Activated CD4-positive, alpha-beta T cell treated with anti-CD3 and anti-CD28 coated beads, Interleukin-2, amount 50 U/mL, for 1 hour (primary cell): Measurements from ENCODE around the gene IFI44L.

ENCODE experiments used
- DNase-seq: peaks from one replicate; pipeline ENCODE4 v3.0.0-alpha.2; 2020

Gene IFI44L

DNA sequence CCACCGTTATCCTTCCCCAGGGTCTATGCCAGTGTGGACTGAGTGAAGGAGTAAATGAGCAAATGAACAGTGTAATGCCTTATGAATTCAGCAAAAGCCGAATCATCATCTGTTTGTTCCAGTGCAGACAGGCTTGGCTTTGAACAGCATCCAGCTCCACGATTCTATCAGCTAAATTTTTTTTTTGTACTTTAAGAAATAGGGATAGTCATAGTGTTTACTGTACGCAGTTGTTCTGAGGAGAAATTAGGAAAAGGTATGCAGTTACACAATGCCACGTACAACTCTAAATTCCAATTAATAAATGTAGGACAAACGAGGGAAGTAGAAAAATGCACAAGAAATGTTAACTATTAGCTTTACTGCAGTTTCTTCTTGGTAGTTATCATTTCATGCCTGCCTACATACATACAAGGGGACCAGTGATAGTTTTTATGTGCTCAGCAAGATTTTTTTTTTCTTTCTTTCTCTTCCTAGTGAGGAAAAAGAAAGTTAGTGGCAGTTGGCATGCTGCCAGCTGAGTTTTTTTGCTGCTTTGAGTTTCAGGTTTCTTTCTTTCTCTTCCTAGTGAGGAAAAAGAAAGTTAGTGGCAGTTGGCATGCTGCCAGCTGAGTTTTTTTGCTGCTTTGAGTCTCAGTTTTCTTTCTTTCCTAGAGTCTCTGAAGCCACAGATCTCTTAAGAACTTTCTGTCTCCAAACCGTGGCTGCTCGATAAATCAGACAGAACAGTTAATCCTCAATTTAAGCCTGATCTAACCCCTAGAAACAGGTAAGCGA is at the start of gene IFI44L:
Gene IFI44L (plus strand): TSS at position 646 of the 777 bp plus-strand sequence. CDS start 7,468 bp downstream, outside the sequence.
- DNase-seq = peak; percentile 55

DNA sequence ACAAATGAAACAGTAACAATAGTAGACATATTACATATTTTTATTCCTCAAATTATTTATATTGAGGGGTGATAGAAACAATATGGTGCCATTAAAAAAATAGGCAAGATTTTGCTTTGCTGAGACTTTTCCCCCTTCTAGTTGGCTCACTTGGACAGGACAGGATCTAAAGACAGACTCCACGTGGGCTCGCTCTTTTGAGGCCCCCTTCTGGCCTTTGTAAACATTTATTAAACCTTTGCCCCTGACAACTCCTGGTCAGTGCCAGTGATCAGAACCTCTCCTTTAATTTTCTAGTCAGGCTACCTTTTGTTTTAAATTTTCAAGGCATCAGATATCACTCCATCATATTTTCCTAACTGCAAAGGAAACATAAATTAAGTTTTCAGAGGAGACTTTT is 49.7 kb upstream of the IFI44L start:
- no peak for DNase-seq

DNA sequence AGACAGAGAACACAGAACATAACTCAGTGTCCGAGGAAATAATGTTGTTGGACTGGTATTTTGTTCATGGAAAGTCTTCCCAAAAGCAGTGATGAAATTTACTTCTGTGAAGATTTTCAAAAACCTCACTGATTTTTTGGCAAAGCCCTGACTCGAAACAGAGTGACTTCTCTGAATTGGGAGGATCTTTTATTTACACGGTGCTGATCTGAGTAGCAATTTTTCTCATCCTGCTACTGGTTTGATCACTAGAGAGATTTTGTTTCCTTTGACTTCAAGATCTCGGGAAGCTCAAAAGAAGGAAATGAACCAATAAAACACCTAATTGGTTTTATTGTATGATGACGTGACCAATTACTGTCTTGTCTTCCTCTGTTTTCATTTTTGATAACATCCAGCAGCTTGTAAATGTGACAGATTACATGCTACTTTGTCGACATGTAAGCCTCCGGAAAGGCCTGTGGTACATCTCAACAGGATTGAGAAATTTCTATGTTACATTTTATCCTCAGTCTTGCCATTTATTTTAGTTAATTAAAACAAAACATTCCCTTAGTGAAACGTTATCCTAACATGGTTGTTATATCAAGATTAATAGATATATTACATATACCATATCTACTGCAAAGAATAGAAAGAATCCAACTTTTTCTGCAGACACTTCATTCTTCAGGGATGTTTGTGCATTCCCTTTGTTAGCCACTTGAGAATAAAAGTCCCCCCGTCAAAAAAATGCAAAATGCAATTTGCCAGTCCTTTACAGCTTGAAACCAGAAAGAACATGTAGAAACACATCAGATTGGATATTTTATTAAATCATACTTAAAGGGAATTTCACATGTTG is 42.8 kb upstream of the IFI44L start:
- no peak for DNase-seq

DNA sequence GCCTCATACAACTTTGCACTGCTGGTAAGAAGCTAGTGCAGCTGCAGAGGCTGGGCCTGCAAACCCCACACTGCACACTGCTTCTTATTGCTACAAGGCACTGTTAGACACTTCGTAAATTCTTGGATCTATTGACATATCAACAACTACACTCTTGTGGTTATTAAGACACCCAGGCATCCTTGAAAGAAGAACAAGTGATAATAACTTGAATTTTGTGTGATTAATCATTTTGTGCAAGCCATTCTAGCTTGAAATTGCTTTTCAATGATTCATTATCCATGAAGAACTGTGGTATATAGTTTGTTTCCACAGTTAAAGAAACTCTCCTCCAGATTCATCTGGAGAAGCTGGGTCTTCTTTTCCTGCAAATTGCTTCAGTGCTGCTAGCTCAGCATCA is 33.7 kb upstream of the IFI44L start:
- no peak for DNase-seq

DNA sequence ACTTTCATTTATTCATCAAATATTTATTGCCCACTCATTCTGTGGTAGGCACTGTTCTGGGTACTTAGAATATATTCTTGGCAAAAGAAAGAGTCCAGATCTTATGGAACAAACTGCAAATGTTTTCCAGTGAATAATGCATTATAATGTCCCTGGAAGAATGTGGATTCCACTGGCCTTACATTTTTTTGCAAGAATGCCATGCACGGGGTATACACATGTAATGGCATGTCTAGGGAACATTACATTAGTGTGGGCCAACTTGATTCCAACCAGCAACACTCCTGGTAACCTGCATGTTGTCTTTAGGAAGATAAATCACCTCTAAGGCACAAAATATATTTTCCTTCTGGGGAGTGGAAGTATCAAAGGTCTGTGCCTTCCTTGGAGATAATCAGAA is 33.0 kb upstream of the IFI44L start:
- no peak for DNase-seq

DNA sequence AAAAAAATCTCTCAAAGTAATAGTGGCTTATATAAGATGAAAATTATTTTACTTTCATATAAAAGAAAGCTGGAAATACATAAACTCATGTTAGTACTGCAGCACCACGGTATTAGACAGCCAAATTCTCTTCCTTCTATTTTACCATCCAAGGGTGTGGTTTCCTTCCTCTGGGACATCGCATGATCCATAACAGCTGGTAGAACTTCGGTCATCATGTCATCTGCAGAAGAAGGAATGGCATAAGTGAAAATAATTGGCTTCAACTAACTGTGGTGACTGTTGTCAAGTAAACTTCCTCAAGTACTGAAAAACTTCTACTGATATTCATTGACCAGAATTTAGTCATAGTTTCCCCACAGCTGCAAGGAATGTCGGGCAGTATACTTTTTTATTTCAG is 28.3 kb upstream of the IFI44L start:
- DNase-seq = no peak

DNA sequence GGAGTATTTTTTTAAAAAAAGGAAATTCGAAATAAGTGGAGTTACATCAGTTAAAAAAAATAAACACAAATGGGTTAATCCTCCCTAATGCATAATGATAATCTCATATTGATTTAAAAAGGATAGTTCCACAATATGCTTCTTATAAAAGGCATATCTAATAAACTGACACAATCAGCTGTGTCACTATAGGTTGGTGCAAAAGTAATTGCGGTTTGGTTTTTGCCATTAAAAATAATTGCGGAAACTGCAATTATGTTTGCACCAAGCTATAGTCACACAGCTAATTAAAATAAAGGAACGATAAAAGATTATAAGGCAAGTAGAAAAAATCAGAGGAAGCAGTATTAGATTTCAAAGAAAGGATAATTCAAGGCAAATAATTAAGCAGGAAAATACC is 21.0 kb upstream of the IFI44L start:
- no peak for DNase-seq

DNA sequence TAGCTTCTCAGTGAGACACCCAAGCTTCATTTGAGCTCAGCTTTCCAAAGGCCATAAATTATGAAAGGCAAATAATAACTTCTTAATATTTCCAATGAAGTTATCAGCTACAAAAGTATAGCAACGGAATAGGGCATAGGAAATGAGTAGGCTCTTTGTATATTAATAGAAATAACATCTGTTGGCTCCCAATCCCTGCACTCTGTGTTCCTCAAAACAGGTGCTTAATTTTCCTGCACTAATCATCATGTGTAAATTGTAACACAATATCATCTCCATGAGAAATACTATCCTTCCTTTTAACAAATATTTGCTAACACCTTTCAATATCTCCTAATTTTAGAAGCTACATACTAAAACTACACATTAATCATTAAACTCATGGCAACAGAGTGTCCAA is 19.2 kb upstream of the IFI44L start:
- DNase-seq = no peak

DNA sequence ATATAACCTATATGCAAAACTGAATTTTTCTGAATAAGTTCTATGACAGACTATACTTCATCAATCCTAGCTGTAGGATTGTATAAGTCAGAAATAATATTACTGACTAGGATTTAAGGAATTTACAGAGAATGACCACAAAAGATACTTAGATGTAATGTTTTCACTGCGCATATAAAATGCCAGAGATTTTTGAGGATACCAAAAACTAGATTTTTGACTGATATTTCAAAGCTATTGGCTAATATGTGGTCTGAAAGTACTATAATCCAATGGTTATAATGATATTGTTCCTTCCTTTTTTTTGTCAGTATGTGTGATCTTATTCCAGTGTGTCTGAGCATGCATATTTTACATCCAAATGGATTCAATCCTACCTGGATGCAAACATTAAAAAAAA is 17.0 kb upstream of the IFI44L start:
- DNase-seq = no peak

DNA sequence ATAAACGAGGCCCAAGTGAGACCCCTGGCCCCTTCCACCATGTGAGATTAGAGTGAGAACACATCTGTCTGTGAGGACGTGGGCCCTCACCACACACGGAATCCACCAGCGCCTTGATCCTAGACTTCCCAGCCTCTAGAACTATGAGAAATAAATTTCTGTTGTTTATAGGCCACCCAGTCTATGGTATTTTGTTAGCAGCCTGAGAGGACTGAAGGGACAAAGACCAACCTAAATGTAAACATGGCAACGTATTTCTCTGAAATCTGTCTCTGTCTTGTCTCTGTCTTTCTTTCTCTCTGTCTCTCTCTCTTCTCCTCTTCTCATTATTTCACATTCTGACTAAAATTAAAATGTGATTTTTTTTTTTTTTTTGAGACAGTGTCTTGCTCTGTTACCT is 15.6 kb upstream of the IFI44L start:
- no peak for DNase-seq

DNA sequence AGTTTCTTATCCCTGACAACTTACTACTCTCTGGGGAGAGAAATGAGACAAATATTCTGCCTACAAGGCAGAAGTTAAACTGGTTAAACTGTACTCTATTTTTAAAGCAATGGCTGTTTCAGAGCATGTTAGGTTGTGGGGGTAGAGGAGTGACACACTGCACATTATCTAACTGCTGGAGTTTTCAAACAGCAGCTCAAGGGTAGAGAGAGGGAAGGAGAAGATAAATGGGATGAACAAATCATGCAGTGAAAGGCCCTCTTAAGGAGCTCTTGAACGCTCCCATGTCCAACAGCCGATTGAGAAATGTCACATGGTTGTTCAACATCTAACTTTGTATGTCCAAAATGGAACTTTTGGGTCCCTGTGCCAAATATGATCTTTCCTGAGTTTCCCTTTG is 14.0 kb upstream of the IFI44L start:
- no peak for DNase-seq

DNA sequence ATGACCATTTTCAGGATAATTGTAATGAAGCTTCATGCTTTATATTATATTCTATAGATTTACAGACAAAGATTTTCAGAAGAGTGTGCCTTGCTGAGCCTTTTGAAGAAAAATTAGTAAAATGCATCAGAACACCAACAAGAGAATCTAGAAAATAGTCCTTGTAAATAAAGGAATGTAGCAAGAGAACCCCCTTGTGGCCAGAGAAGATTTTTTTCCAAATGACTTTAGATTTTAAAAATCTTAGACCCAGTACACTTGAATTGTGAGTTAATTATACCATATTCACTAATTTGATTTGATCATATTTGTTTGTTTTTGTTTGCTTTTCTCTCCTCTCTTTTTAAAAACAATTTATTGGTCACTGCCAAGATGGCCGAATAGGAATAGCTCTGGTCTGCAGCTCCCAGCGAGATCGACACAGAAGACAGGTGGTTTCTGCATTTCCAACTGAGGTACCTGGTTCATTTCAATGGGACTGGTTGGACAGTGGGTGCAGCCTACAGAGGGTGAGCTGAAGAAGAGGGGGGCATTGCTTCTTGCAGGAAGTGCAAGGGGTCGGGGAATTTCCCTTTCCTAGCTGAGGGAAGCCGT is 12.8 kb upstream of the IFI44L start:
- no peak for DNase-seq

DNA sequence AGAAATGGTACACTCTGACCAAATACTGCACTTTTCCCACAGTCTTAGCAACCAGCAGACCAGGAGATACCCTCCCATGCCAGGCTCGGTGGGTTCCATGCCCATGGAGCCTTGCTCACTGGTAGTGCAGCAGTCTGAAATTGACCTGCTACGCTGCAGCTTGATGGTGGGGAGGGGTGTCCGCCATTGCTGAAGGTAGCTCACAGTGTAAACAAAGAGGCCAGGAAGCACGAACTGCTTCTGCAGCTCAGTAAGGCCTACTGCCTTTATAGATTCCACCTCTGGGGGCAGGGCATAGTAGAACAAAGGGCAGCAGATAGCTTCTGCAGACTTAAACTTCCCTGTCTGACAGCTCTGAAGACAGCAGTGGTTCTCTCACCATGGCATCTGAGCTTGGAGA is 12.3 kb upstream of the IFI44L start:
- DNase-seq = no peak

DNA sequence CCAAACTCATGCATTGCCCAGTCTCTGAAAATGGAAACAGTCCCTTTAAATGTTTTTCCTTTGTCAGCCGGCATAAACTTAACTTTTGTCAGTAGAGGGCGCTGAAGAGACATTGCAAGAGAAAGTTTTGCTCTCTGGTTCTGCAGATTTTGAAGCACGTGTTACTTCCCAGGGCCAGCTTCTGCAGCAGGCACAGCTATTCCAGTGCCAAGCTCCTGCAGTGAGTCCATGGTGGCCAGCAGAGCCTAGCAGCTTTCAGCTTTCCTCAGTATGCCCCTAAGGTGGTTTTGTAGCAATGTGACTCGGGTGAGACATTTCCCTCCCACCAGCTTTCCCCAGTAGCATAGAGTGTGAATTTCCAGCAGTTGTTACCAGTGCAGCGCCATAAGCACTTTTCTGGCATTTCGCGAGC is 2.6 kb upstream of the IFI44L start:
- DNase-seq = peak; percentile 39

DNA sequence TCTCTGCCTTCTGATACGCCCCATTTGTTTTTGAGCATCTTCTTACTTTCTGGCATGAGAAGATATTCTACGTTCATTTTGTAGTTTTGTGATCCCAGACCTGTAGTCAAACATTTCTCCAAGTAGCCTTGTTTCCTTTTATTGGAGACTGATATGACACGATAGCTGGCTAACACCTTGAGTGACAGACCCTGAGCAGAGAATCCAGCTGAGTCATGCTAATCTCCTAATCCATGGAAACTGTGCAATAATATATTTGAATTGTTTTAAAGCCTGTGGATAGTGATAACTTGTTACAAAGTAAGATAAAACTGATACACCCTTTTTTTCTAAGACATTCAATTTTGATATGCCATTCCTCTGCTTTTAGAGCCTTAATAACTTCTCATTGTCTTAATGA is 1.2 kb upstream of the IFI44L start:
- DNase-seq = no peak

DNA sequence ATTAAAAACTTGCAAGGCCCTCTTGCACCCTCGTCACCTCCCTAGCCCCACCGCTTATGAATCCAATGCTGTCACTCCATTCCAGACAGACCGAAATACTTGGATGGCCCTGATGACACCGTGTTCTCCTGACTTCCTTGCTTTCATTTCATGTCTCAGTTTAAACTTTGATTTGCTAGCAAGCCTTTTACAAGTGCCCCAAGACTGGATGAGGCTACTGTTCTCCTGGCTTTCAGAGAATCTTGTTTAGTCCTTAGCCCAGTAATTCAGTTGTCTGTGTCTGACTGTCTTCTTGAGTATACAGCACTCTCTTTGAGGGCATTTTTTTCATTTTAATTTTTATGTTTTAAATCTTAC is 824 bp upstream of the IFI44L start:
- no peak for DNase-seq

DNA sequence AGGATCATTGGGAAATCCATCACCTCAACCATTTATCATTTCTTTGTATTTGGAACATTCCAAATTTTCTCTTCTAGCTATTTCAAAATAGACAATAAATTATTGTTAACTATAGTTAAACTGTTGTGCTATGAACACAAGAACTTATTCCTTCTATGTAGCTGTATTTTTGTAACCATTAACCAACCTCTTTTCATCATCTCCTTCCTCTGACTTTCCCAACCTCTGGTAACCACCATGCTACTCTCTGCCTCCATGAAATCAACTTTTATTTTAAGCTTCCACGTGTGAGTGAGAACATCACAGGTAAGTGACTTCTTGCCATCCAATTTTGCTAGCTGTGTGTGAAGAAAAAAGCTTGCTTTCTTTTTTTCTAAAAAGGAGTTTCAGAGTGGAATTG is 418 bp downstream of the IFI44L start:
- no peak for DNase-seq

DNA sequence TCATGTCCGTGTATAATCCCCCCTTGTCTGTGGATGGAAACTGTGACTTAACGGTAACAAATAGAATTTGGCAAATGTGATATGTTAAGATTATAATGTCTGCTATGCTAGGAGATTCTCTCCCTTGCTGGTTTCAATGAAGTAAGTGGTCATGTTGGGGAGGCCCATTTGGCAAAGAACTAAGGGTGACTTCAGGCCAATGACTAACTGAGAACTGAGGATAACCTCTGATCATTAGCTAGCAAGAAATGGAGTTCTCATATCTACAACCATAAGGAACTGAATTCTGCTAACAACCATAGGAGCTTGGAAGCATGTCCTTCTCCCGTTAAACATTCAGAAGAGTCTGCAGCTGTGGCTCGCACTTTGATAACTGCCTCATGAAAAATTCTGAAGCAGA is 2.3 kb downstream of the IFI44L start:
- DNase-seq = no peak

DNA sequence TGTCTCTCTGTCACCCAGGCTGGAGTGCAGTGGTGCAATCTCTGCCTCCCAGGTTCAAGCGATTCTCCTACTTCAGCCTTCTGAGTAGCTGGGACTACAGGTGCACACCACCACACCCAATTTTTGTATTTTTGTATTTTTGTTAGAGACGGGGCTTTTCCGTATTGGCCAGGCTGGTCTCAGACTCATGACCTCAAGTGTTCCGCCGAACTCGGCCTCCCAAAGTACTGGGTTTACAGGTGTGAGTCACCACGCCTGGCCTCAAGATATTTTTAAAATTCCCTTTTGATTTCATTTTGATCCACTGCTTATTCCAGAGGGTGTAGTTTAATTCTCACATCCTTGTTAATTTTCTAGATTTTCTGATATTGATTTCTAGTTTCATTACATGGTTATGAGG is 3.8 kb downstream of the IFI44L start:
- DNase-seq = no peak

DNA sequence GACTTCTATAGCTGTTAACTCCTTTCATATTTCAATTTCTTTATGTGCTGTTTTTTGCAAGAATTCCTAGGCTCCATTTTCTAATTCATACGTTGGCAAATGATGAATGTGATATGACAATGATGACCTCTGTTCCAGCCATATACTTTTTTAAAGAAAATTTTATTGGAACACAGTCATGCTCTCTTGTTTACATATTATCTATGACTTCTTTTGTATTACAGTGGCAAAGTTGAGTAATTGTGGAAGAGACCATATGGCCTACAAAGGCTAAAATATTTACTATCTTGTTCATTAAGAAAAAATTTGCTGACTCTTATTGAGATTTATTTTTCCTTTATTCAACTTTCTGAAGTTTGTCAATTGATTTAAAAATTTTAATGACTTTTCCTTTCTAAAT is 7.1 kb downstream of the IFI44L start:
- DNase-seq = no peak

DNA sequence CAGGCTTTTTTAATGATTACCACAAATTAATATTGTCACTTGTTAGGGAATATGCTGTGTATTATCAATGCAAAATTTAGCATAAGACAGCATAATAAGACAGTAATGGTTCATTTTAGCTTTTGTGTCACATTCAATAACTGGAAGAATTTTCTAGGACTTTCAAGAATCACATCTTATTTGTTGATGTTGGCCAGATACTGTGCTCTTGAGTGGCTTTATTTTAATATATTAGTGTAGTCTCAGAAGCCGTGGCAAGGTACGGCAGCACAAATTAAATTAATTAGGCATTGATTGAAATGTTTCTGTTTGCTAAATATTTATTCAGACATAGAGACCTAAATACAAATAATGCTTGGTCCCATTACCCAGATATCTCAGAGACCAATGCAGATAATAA is 10.4 kb downstream of the IFI44L start:
- no peak for DNase-seq

DNA sequence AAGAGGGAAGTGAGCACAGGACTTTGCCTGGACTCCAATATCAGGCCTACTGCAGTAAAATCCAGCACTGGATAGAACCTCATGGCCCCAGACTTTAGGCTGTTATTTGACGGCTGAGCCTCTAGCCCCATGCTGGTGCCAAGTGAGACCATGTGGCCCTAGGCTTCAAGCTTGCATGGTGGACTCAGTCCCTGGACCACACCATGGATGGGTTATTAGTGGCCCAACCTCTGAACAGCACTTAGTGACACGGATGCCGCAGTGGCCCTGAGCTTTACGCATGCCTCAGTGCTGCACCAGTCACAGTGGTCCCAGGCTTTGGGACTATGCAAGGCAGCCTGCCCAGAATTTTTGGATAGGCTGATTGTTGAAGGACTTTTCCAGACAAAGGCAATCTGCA is 13.0 kb downstream of the IFI44L start:
- no peak for DNase-seq

DNA sequence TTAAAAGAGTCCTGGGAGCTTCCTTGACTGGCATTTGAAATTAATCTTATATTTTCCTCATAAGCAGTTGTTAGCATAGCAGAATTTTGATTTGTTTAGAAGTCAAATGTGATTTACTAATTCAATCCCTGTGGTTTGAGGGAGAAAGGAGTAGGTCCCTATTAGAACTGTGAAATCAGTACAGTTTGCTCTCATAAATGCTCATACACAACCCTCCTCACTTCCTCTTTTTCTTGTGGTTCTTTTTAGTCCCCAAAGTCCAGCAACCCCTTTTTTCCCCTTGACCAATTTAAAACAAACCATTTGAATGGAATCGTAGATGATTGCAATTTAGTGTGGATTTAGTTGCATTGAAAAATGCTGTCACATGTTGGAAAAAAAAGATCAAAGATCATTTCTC is 20.2 kb downstream of the IFI44L start:
- no peak for DNase-seq

DNA sequence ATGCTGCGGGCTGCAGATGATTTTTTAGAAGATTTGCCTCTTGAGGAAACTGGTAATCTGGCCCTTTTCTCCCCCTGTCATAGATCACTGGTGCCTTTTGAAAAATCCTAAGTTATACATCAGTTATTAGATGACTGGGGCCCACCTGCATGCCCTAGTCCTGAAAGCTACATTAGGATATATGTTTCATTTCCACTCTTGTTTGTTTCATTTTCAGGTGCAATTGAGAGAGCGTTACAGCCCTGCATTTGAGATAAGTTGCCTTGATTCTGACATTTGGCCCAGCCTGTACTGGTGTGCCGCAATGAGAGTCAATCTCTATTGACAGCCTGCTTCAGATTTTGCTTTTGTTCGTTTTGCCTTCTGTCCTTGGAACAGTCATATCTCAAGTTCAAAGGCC is 21.3 kb downstream of the IFI44L start:
- DNase-seq = no peak
